T-helper 1 cell treated with Interleukin-12 subunit alpha and Interleukin-12 subunit beta and Interleukin-4 antibody, amounts not matched to agents 30 ng/mL and 1 ng/mL, for 36 hours (primary cell): ENCODE measurements around the gene DMC1. TPM values are rescaled to one million over a fixed set of nuclear protein-coding genes. Genes with fewer than 3 reads are reported as not detected.
"Not testable (repeated sequence)": the region's sequence is repeated elsewhere in the genome, so short reads cannot be mapped to it uniquely, and the experiment has no call there.

Experiments
- intact Hi-C: fragments of 100-400 bp; cut with micrococcal nuclease; formaldehyde crosslinking; loops from one replicate; pipeline ENCODE4 v1.15.1; 2024
- total RNA-seq: library from RNA; stranded (reverse); gene quantifications from 2 replicates; pipeline ENCODE4 v1.2.3, GENCODE V29; 2022

DMC1 gene
- 4.6 and 6.1 TPM in 2 replicates for total RNA-seq

- intact Hi-C loops, result loop anchor here (1.0 to 5.0 kb wide), 14 partner anchors 38 to 617 kb away; partner anchors contain the start of genes C22orf23, CBY1, CSNK1E and DDX17
Observed at GRCh38 chr22:38569972-38570778, at the start of gene DMC1. Gene DMC1 (minus strand): TSS chr22:38570183. CDS start chr22:38568256, 1,927 bp downstream.

- intact Hi-C loops, result no loop called here
Observed at GRCh38 chr22:38618682-38619081, 48.7 kb upstream of the DMC1 start.

GRCh38 chr22:38618258-38618657, 48.3 kb upstream of the DMC1 start:
- intact Hi-C loops, result no loop called here

GRCh38 chr22:38615064-38615405, 45.1 kb upstream of the DMC1 start:
- intact Hi-C loops, result not testable (repeated sequence)

GRCh38 chr22:38614332-38615063, 44.5 kb upstream of the DMC1 start:
- intact Hi-C loops, result no loop called here

- intact Hi-C loops, result no loop called here
Observed at GRCh38 chr22:38613588-38613987, 43.6 kb upstream of the DMC1 start.

GRCh38 chr22:38612217-38613006, 42.4 kb upstream of the DMC1 start:
- intact Hi-C loops, result no loop called here

GRCh38 chr22:38611559-38611958, 41.6 kb upstream of the DMC1 start:
- intact Hi-C loops, result no loop called here

- intact Hi-C loops, result no loop called here
Observed at GRCh38 chr22:38610234-38610633, 40.3 kb upstream of the DMC1 start.

GRCh38 chr22:38608992-38609750, 39.2 kb upstream of the DMC1 start:
- intact Hi-C loops, result no loop called here

GRCh38 chr22:38607680-38608079, 37.7 kb upstream of the DMC1 start:
- intact Hi-C loops, result no loop called here

- intact Hi-C loops, result no loop called here
Observed at GRCh38 chr22:38602166-38602565, 32.2 kb upstream of the DMC1 start.

- intact Hi-C loops, result no loop called here
Observed at GRCh38 chr22:38601221-38601764, 31.3 kb upstream of the DMC1 start.

- intact Hi-C loops, result no loop called here
Observed at GRCh38 chr22:38599466-38599865, 29.5 kb upstream of the DMC1 start.

- intact Hi-C loops, result not testable (repeated sequence)
Observed at GRCh38 chr22:38582923-38583322, 12.9 kb upstream of the DMC1 start.

- intact Hi-C loops, result no loop called here
Observed at GRCh38 chr22:38578505-38578904, 8.5 kb upstream of the DMC1 start.

- intact Hi-C loops, result loop anchor here (1.0 to 5.0 kb wide), 4 partner anchors 185 to 520 kb away; partner anchors contain the start of genes SUN2 and TMEM184B
Observed at GRCh38 chr22:38572065-38572464, 2.1 kb upstream of the DMC1 start.

- intact Hi-C loops, result loop anchor here (1.0 to 5.0 kb wide), 14 partner anchors 39 to 618 kb away; partner anchors contain the start of genes C22orf23, CBY1, CSNK1E and DDX17
Observed at GRCh38 chr22:38570779-38571364, 889 bp upstream of the DMC1 start.

- intact Hi-C loops, result no loop called here
Observed at GRCh38 chr22:38569181-38569971, 607 bp downstream of the DMC1 start.
